OCI-LY1 (cell line): ENCODE measurements around the gene HPCAL4.

Experiments used
- H2AFZ ChIP-seq: fragments of 200-600 bp; sonication (generic), shearing (Covaris generic); 2 replicates; pipeline ENCODE4 v1.6.0; 2014; ENCODE audit warnings: antibody characterized with exemption, mild to moderate bottlenecking, low read length
- H3F3A ChIP-seq: fragments of 200-600 bp; sonication (generic), shearing (Covaris generic); 2 replicates; pipeline ENCODE4 v1.6.0; 2014; ENCODE audit warnings: mild to moderate bottlenecking, antibody characterized with exemption, low read length, moderate library complexity; ENCODE audit not compliant: insufficient read depth
- H3K27ac ChIP-seq: fragments of 200-600 bp; sonication (generic); 2 replicates; pipeline ENCODE4 v1.5.1; 2014; ENCODE audit warnings: low read length, mixed run types, mild to moderate bottlenecking, low read depth; ENCODE audit not compliant: poor library complexity, severe bottlenecking
- H3K27me3 ChIP-seq: fragments of 200-600 bp; sonication (generic); 2 replicates; pipeline ENCODE4 v1.6.0; 2014; ENCODE audit warnings: antibody characterized with exemption, mild to moderate bottlenecking, low read length, moderate library complexity; ENCODE audit not compliant: insufficient read depth
- H3K36me3 ChIP-seq: fragments of 200-600 bp; sonication (generic); 2 replicates; pipeline ENCODE4 v1.6.1; 2014; ENCODE audit warnings: mild to moderate bottlenecking, antibody characterized with exemption, low read length, moderate library complexity, mixed read lengths; ENCODE audit not compliant: insufficient read depth
- H3K4me1 ChIP-seq: fragments of 200-600 bp; sonication (generic); 2 replicates; pipeline ENCODE4 v1.5.1; 2014; ENCODE audit warnings: mild to moderate bottlenecking, low read length, moderate library complexity; ENCODE audit not compliant: insufficient read depth, severe bottlenecking
- H3K4me2 ChIP-seq: fragments of 200-600 bp; sonication (generic), shearing (Covaris generic); 2 replicates; pipeline ENCODE4 v1.6.1; 2014; ENCODE audit warnings: low read length
- H3K4me3 ChIP-seq: fragments of 200-600 bp; sonication (generic); 2 replicates; pipeline ENCODE4 v1.5.1; 2014; ENCODE audit warnings: low read length, low read depth, mild to moderate bottlenecking, mixed read lengths; ENCODE audit not compliant: poor library complexity, severe bottlenecking
- H3K79me2 ChIP-seq: fragments of 200-600 bp; shearing (Covaris generic); 2 replicates; pipeline ENCODE4 v1.6.1; 2016; ENCODE audit warnings: mixed run types, low read length, mixed read lengths; ENCODE audit not compliant: insufficient read depth
- H3K9ac ChIP-seq: fragments of 200-600 bp; sonication (generic), shearing (Covaris generic); 2 replicates; pipeline ENCODE4 v1.6.1; 2014; ENCODE audit warnings: mild to moderate bottlenecking, low read length, mixed read lengths
- H3K9me2 ChIP-seq: fragments of 200-600 bp; sonication (generic), shearing (Covaris generic); 2 replicates; pipeline ENCODE4 v1.6.1; 2014; ENCODE audit warnings: low read depth, mild to moderate bottlenecking, low read length, mixed read lengths
- H3K9me3 ChIP-seq: fragments of 200-600 bp; shearing (Covaris generic); 2 replicates; pipeline ENCODE4 v1.6.1; 2014; ENCODE audit warnings: low read length, mixed read lengths
- H4K20me1 ChIP-seq: fragments of 200-600 bp; sonication (generic), shearing (Covaris generic); 2 replicates; pipeline ENCODE4 v1.6.0; 2016; ENCODE audit warnings: mild to moderate bottlenecking, low read length; ENCODE audit not compliant: insufficient read depth
- CTCF ChIP-seq: fragments of 200-600 bp; sonication (generic), shearing (Covaris generic); IDR thresholded peaks from 2 replicates; pipeline ENCODE4 v1.5.1; 2017; ENCODE audit warnings: mild to moderate bottlenecking, antibody characterized with exemption, low read length, moderate library complexity, mixed read lengths
- EZH2 ChIP-seq: fragments of 200-600 bp; sonication (generic), shearing (Covaris generic); IDR thresholded peaks from 2 replicates; pipeline ENCODE4 v1.8.0; 2017; ENCODE audit warnings: borderline replicate concordance, mixed run types, mild to moderate bottlenecking, antibody characterized with exemption, low read length, moderate library complexity, mixed read lengths

The HPCAL4 gene

GRCh38 chr1:39652554-39652953, 38.7 kb downstream of the HPCAL4 start:
- Histone ChIP-seq H2AFZ (no peak overlapping the region), H3K4me3 (no peak overlapping the region), H3K27ac (no peak overlapping the region), H3K4me1 (peaks cover 3% of the 10 kb centered on the region), H3K9ac (no peak overlapping the region), H3K27me3 (no peaks in the 10 kb centered on the region; the same call in 1 of the 2 replicates), H4K20me1 (no peaks in the 10 kb centered on the region), H3F3A (no peaks in the 10 kb centered on the region), H3K4me2 (no peak overlapping the region), H3K79me2 (no peaks in the 10 kb centered on the region), H3K9me3 (no peaks in the 10 kb centered on the region), H3K9me2 (no peaks in the 10 kb centered on the region), H3K36me3 (no peaks in the 10 kb centered on the region)
- no peak for TF ChIP-seq EZH2
- no peak for TF ChIP-seq CTCF

GRCh38 chr1:39652105-39652504, 39.1 kb downstream of the HPCAL4 start:
- Histone ChIP-seq H3K36me3 (no peaks in the 10 kb centered on the region), H3K4me1 (peaks cover 3% of the 10 kb centered on the region), H3K9me2 (no peaks in the 10 kb centered on the region), H3K27me3 (no peaks in the 10 kb centered on the region; the same call in 1 of the 2 replicates), H3K4me2 (no peak overlapping the region), H4K20me1 (no peaks in the 10 kb centered on the region), H3K27ac (no peak overlapping the region), H3K9ac (no peak overlapping the region), H3K4me3 (no peak overlapping the region), H2AFZ (no peak overlapping the region), H3F3A (no peaks in the 10 kb centered on the region), H3K79me2 (no peaks in the 10 kb centered on the region), H3K9me3 (no peaks in the 10 kb centered on the region)
- TF ChIP-seq EZH2, result no peak
- no peak for TF ChIP-seq CTCF

- Histone ChIP-seq H4K20me1 (no peaks in the 10 kb centered on the region), H3K27me3 (no peaks in the 10 kb centered on the region; the same call in 1 of the 2 replicates), H3F3A (no peaks in the 10 kb centered on the region), H3K4me2 (no peak overlapping the region), H3K9me2 (no peaks in the 10 kb centered on the region), H3K9me3 (no peaks in the 10 kb centered on the region), H2AFZ (no peak overlapping the region), H3K27ac (no peak overlapping the region), H3K79me2 (no peaks in the 10 kb centered on the region), H3K4me1 (peaks cover 3% of the 10 kb centered on the region), H3K36me3 (no peaks in the 10 kb centered on the region), H3K4me3 (no peak overlapping the region), H3K9ac (no peak overlapping the region)
- TF ChIP-seq EZH2, result no peak
- no peak for TF ChIP-seq CTCF
These were observed 40.8 kb downstream of the HPCAL4 start for GRCh38 chr1:39650431-39650830.
